Body of pancreas (tissue), 4 donors: Measurements from ENCODE around the gene RNASEH2A.

Experiments used
- CTCF ChIP-seq, 7 experiments: fragments of 450-650 bp in 4 of 7; fragments of 200-600 bp in 3 of 7; sonication (generic) in 3 of 7; IDR thresholded peaks; one replicate each; pipeline ENCODE4 v1.5.1; 2016 to 2019; ENCODE audit warnings: antibody characterized with exemption in 7 of 7
- POLR2A ChIP-seq, 3 donors: fragments of 450-650 bp; IDR thresholded peaks; one replicate each; pipeline ENCODE4 v1.6.1; 2016; ENCODE audit warnings: antibody characterized with exemption in 3 of 3, mild to moderate bottlenecking in 2 of 3

GRCh38 chr19:12842511-12842910, 36.1 kb downstream of the RNASEH2A start:
- TF ChIP-seq CTCF (IDR thresholded peaks at IDR 0.05) (no peak), POLR2A (IDR thresholded peaks at IDR 0.05) (no peak)
